Measurements from ENCODE around the gene CFAP61. TPM values are rescaled to one million over a fixed set of nuclear protein-coding genes. Genes with fewer than 3 reads are reported as not detected.

The CFAP61 gene
- total RNA-seq, 4 donors from 2014 or later: 0.38 TPM; not detected in 3

GRCh38 chr20:20079102-20079784, 26.9 kb downstream of the CFAP61 start:
- peaks cover 0 to 43% (median 0%) of the 10 kb centered on the region in 4 donors for H3K27me3 ChIP-seq
- peaks cover 0 to 16% (median 0%) of the 10 kb centered on the region in 3 donors for H3K4me1 ChIP-seq
- H3K9me3 ChIP-seq: no peaks in the 10 kb centered on the region
- no peak for DNase-seq
- no peak overlapping the region for H3K4me3 ChIP-seq
- intact Hi-C loops (cut with DNase I): loop anchor here (5.0 kb wide), 1 partner anchor 163 kb away; no protein-coding TSS in a partner anchor
- H3K27ac ChIP-seq: no peak overlapping the region
- H3K36me3 ChIP-seq: no peaks in the 10 kb centered on the region
- whole genome bisulfite sequencing, 2 donors: 57 to 62% methylated on average over 5 of the region's 5 CpGs
- no peak for TF ChIP-seq POLR2A (IDR thresholded peaks at IDR 0.05)
- TF ChIP-seq, protein P1, sequence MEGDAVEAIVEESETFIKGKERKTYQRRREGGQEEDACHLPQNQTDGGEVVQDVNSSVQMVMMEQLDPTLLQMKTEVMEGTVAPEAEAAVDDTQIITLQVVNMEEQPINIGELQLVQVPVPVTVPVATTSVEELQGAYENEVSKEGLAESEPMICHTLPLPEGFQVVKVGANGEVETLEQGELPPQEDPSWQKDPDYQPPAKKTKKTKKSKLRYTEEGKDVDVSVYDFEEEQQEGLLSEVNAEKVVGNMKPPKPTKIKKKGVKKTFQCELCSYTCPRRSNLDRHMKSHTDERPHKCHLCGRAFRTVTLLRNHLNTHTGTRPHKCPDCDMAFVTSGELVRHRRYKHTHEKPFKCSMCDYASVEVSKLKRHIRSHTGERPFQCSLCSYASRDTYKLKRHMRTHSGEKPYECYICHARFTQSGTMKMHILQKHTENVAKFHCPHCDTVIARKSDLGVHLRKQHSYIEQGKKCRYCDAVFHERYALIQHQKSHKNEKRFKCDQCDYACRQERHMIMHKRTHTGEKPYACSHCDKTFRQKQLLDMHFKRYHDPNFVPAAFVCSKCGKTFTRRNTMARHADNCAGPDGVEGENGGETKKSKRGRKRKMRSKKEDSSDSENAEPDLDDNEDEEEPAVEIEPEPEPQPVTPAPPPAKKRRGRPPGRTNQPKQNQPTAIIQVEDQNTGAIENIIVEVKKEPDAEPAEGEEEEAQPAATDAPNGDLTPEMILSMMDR (IDR thresholded peaks at IDR 0.05): no peak

DNA sequence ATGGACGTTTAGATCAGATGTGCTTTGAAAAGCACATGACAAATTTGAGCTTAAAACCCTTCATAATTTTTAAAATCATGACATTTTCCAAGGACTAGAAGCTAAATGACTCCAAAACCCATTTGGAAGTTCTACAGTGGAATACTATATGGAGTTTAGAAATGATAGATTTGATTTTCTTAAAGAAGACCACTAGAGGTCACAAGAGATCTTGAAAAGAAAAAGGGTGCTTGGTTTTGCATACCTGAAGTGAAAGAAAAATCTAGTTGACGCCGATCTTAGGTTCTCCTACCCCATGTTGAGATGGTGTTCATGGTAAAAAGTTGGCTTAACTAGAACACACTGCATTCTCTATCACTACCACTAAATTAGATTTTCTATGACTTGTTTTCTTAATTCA, 31.5 kb downstream of the CFAP61 start:
- no peaks in the 10 kb centered on the region for H3K9me3 ChIP-seq
- DNase-seq: no peak
- H3K4me3 ChIP-seq: no peak overlapping the region
- no peak overlapping the region for H3K27ac ChIP-seq
- H3K4me1 ChIP-seq: peaks cover 0 to 40% (median 8%) of the 10 kb centered on the region in 3 donors
- H3K27me3 ChIP-seq: peaks cover 0 to 22% (median 0%) of the 10 kb centered on the region in 4 donors
- WGBS, 2 donors: 0% methylated on average over 3 of the region's 3 CpGs
- intact Hi-C loops (cut with DNase I): no loop called here
- no peaks in the 10 kb centered on the region for H3K36me3 ChIP-seq
- TF ChIP-seq, protein P1 (IDR thresholded peaks at IDR 0.05): peak in 5 of 6 experiments; percentile 21 to 54 (median 44)
- no peak for TF ChIP-seq POLR2A (IDR thresholded peaks at IDR 0.05)

DNA sequence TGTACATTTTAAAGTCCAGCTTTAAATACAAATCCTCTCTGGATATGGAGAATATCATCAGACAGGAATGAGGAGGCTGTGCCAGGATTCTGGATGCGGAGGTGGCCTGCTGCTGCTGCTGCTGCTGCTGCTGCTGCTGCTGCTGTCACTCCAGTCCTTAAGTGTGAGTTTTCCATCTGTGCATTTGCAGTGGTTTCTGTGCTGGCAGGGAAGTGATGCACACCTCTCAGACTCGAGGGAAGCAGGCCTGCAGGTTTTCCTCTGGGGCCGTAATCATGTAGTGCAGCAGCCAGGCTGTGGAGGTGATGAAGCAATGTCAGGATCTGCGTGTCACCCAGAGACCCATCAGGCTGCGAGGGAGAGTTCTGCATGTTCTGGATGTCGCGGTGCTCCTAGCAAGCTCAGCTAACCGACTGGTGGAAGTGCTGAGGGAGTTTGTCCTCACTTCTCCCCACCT, 32.0 kb downstream of the CFAP61 start:
- intact Hi-C loops (cut with DNase I): no loop called here

GRCh38 chr20:20085071-20085470, 32.7 kb downstream of the CFAP61 start:
- intact Hi-C loops (cut with DNase I): no loop called here

More for the DNA sequence above, 32.0 kb downstream of the CFAP61 start:
- Histone ChIP-seq H3K27ac (no peak overlapping the region), H3K36me3 (no peaks in the 10 kb centered on the region), H3K9me3 (no peaks in the 10 kb centered on the region), H3K4me1 (peaks cover 0 to 45% (median 8%) of the 10 kb centered on the region in 3 donors), H3K27me3 (peaks cover 0 to 24% (median 0%) of the 10 kb centered on the region in 4 donors), H3K4me3 (no peak overlapping the region)
- no peak for TF ChIP-seq POLR2A (IDR thresholded peaks at IDR 0.05)
- TF ChIP-seq, protein P1 (IDR thresholded peaks at IDR 0.05): no peak
- WGBS, 2 donors: 75 to 82% methylated on average over 8 of the region's 8 CpGs
- DNase-seq: no peak

DNA sequence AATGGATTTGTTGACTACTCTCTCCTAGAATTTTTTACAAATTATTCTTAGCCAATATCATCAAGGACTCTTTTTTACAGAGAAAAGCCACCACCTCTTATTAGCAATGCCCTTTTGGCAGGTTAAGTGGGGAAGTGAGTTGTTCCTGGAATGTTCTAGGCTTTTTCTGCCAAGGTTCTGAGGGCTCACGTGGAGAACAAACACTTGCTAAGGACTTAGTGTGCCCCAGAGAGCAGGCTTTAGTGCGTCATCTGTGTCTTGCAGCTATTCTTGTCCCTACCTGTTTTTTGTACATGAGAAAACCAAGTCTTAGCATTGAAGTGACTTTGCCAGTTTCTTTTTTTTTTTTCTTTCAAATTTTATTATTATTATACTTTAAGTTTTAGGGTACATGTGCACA, 33.5 kb downstream of the CFAP61 start:
- Histone ChIP-seq H3K4me3 (no peak overlapping the region), H3K27ac (no peak overlapping the region), H3K9me3 (no peaks in the 10 kb centered on the region), H3K27me3 (peaks cover 0 to 19% (median 0%) of the 10 kb centered on the region in 4 donors), H3K36me3 (no peaks in the 10 kb centered on the region), H3K4me1 (peaks cover 0 to 45% (median 8%) of the 10 kb centered on the region in 3 donors)
- DNase-seq: no peak
- intact Hi-C loops (cut with DNase I): no loop called here
- 18 to 29% methylated on average over 2 of the region's 2 CpGs for WGBS, 2 donors
- TF ChIP-seq, protein P1 (IDR thresholded peaks at IDR 0.05): no peak
- TF ChIP-seq POLR2A (IDR thresholded peaks at IDR 0.05): no peak

More at GRCh38 chr20:20085071-20085470, 32.7 kb downstream of the CFAP61 start:
- TF ChIP-seq, protein P1 (IDR thresholded peaks at IDR 0.05): no peak
- TF ChIP-seq POLR2A (IDR thresholded peaks at IDR 0.05): no peak
- 77 to 79% methylated on average over 9 of the region's 9 CpGs for WGBS, 2 donors
- Histone ChIP-seq H3K4me1 (peaks cover 0 to 45% (median 8%) of the 10 kb centered on the region in 3 donors), H3K27me3 (peaks cover 0 to 24% (median 0%) of the 10 kb centered on the region in 4 donors), H3K27ac (no peak overlapping the region), H3K9me3 (no peaks in the 10 kb centered on the region), H3K4me3 (no peak overlapping the region), H3K36me3 (no peaks in the 10 kb centered on the region)
- DNase-seq: no peak
